Measurements from ENCODE around the gene DQX1. TPM values are rescaled to one million over a fixed set of nuclear protein-coding genes. Genes with fewer than 3 reads are reported as not detected.

Gene DQX1
- total RNA-seq, 1 experiment from 2014 or later, result 1.3 TPM

- Histone ChIP-seq H3K4me1 (replicated peaks; ENCODE audit: insufficient read depth) (peaks cover 27% of the 10 kb centered on the region), H3K27ac (no peak overlapping the region), H3K4me3 (no peak overlapping the region), H4K20me1 (ENCODE audit: insufficient read depth) (no peaks in the 10 kb centered on the region), H2AFZ (no peak overlapping the region), H3F3A (ENCODE audit: insufficient read depth, low read depth) (peaks cover 35% of the 10 kb centered on the region; the same call in 1 of the 2 replicates), H3K9me2 (ENCODE audit: insufficient read depth) (no peaks in the 10 kb centered on the region), H3K79me2 (ENCODE audit: low read depth) (peaks cover 26% of the 10 kb centered on the region), H3K9me3 (ENCODE audit: insufficient read depth, low read depth) (no peaks in the 10 kb centered on the region), H3K27me3 (ENCODE audit: insufficient read depth, low read depth) (no peaks in the 10 kb centered on the region), H3K36me3 (ENCODE audit: low read depth) (0 out of 2 replicates have a peak, but pooled peaks cover 10% of the 10 kb centered on the region), H3K4me2 (no peak overlapping the region)
- DNase-seq, result no peak
- no TSS peak for BruUV-seq (replicated peaks)
- TF ChIP-seq CTCF (conservative IDR thresholded peaks at IDR 0.05) (no peak), EZH2 (IDR thresholded peaks at IDR 0.05; ENCODE audit: low read depth) (no peak)
- ChIA-PET CTCF (no interaction called here), POLR2A (ENCODE audit: unreplicated experiment) (no interaction called here)
- intact Hi-C loops (cut with micrococcal nuclease; ENCODE audit: unreplicated experiment), result loop anchor here (10.0 kb wide), 1 partner anchor 341 kb away; no protein-coding TSS in a partner anchor
These were observed 22.2 kb downstream of the DQX1 start for GRCh38 chr2:74503506-74504475.

GRCh38 chr2:74502720-74503505 is 23.1 kb downstream of the DQX1 start:
- Histone ChIP-seq H3K27ac (no peak overlapping the region), H3K79me2 (ENCODE audit: low read depth) (peaks cover 25% of the 10 kb centered on the region), H3K27me3 (ENCODE audit: insufficient read depth, low read depth) (no peaks in the 10 kb centered on the region), H3K4me3 (no peak overlapping the region), H3K36me3 (ENCODE audit: low read depth) (0 out of 2 replicates have a peak, but pooled peaks cover 10% of the 10 kb centered on the region), H4K20me1 (ENCODE audit: insufficient read depth) (no peaks in the 10 kb centered on the region), H3K4me2 (no peak overlapping the region), H3K9me3 (ENCODE audit: insufficient read depth, low read depth) (no peaks in the 10 kb centered on the region), H2AFZ (no peak overlapping the region), H3F3A (ENCODE audit: insufficient read depth, low read depth) (peaks cover 35% of the 10 kb centered on the region; the same call in 1 of the 2 replicates), H3K4me1 (replicated peaks; ENCODE audit: insufficient read depth) (peaks cover 25% of the 10 kb centered on the region), H3K9me2 (ENCODE audit: insufficient read depth) (no peaks in the 10 kb centered on the region)
- DNase-seq, result peak in 1 of 2 experiments; percentile 71
- ChIA-PET CTCF (no interaction called here), POLR2A (ENCODE audit: unreplicated experiment) (no interaction called here)
- intact Hi-C loops (cut with micrococcal nuclease; ENCODE audit: unreplicated experiment), result loop anchor here (10.0 kb wide), 1 partner anchor 342 kb away; no protein-coding TSS in a partner anchor
- no peak for TF ChIP-seq CTCF (conservative IDR thresholded peaks at IDR 0.05)
- no peak for TF ChIP-seq EZH2 (IDR thresholded peaks at IDR 0.05; ENCODE audit: low read depth)
- no TSS peak for BruUV-seq (replicated peaks)

- Histone ChIP-seq H3K4me2 (no peak overlapping the region), H3K4me1 (replicated peaks; ENCODE audit: insufficient read depth) (peaks cover 31% of the 10 kb centered on the region), H3K27ac (no peak overlapping the region), H3K4me3 (no peak overlapping the region), H3F3A (ENCODE audit: insufficient read depth, low read depth) (peaks cover 35% of the 10 kb centered on the region; the same call in 1 of the 2 replicates), H2AFZ (no peak overlapping the region), H3K27me3 (ENCODE audit: insufficient read depth, low read depth) (no peaks in the 10 kb centered on the region), H3K9me3 (ENCODE audit: insufficient read depth, low read depth) (no peaks in the 10 kb centered on the region), H3K36me3 (ENCODE audit: low read depth) (0 out of 2 replicates have a peak, but pooled peaks cover 10% of the 10 kb centered on the region), H3K79me2 (ENCODE audit: low read depth) (peaks cover 29% of the 10 kb centered on the region), H4K20me1 (ENCODE audit: insufficient read depth) (no peaks in the 10 kb centered on the region), H3K9me2 (ENCODE audit: insufficient read depth) (no peaks in the 10 kb centered on the region)
- ChIA-PET POLR2A (ENCODE audit: unreplicated experiment) (no interaction called here), CTCF (no interaction called here)
- no TSS peak for BruUV-seq (replicated peaks)
- DNase-seq, result no peak
- intact Hi-C loops (cut with micrococcal nuclease; ENCODE audit: unreplicated experiment), result loop anchor here (10.0 kb wide), 1 partner anchor 343 kb away; no protein-coding TSS in a partner anchor
- no peak for TF ChIP-seq EZH2 (IDR thresholded peaks at IDR 0.05; ENCODE audit: low read depth)
- TF ChIP-seq CTCF (conservative IDR thresholded peaks at IDR 0.05), result no peak
These were observed 23.8 kb downstream of the DQX1 start for GRCh38 chr2:74502147-74502719.

Data from PC-9 (cell line).